HG03095 (cell line): Measurements from ENCODE around the gene GALR1.
A peak's percentile ranks its signal among the peaks of the same experiment; 100 is the strongest.
"Not testable (repeated sequence)": the region's sequence is repeated elsewhere in the genome, so short reads cannot be mapped to it uniquely, and the experiment has no call there.

Experiments used
- ATAC-seq: cut with Tn5 transposase; IDR thresholded peaks from one replicate; pipeline ENCODE4 v1.9.1; 2021; ENCODE audit warnings: moderate library complexity; ENCODE audit not compliant: unreplicated experiment

The GALR1 gene, protein sequence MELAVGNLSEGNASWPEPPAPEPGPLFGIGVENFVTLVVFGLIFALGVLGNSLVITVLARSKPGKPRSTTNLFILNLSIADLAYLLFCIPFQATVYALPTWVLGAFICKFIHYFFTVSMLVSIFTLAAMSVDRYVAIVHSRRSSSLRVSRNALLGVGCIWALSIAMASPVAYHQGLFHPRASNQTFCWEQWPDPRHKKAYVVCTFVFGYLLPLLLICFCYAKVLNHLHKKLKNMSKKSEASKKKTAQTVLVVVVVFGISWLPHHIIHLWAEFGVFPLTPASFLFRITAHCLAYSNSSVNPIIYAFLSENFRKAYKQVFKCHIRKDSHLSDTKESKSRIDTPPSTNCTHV

DNA sequence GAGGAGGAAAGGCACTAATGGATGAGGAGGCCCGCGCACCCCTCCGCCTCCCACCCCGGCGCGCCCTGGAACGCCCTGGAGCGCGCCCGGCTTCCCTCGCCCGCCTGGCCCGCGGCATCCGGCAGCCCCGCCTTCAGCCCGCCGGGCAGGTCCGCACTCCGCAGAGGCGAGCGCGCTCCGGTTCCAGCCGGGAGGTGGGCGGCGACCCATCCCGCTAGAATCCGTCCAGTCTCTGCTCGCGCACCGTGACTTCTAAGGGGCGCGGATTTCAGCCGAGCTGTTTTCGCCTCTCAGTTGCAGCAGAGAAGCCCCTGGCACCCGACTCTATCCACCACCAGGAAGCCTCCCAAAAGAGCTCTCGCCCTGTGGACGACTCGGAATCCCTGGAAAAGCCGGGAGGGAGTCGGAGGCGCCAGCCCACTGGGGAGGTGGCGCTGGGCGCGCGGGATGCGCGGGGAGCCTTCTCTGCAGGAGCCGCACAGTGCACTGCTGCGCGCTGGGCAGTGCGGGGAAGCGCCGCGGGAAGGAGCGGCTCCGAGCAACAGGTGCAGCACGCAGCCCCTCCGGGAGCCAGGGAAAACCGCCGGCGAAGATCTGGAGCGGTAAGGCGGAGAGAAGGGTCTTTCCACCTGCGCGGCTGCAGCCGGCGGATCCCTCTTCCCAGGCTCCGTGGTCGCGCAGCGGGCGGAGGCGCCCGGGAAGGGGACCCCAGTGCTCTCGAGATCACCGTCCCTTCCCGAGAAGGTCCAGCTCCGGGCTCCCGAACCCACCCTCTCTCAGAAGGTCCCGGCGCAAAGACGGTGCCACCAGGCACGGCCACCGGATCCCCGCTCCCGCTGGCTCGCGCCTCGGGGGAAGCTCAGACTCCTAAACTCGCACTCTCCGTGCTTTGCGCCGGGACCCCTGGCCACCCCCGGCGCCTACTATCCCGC is at the start of gene GALR1:
Gene GALR1 (plus strand): TSS at position 280 of the 932 bp plus-strand sequence. CDS start 701 bp downstream, outside the sequence.
- no peak for ATAC-seq

DNA sequence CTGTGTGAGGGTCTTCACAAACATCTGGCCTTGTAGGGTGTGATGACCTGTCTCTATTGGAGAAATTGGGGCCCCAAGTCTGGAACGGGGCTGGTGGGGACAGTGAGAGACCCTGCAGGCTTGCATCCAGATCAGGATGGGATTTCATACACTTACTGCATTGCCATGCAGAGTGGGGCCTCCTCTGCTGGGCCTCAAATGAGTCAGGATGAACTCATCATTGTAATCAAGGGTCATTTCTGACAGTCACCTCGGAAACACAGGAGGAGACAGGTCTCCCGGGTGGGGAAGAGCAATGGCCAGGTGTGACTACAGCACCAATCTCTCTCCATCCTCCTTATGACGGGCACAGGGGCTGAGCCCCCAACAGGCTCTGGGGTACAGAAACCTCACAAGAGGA is 48.1 kb upstream of the GALR1 start:
- ATAC-seq = no peak

DNA sequence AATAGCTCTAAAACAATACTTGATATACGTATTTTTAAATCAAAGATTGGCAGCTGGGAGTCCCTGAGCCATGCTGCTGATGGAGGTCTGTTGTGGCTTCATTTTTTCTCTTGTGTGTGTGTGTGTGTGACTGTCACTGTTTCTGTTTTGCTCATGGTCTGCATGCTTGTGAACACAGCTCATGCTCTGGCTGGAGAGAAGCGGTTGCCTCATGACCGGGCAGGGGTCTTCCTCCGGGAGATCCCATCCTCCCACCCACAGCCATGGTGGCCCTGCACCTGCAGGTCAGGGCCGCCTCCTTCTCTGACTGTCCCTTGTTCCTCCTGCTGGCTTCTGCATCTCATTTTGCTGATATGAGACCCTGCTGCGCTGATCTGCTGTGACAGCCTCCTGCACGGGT is 47.3 kb upstream of the GALR1 start:
- no peak for ATAC-seq

DNA sequence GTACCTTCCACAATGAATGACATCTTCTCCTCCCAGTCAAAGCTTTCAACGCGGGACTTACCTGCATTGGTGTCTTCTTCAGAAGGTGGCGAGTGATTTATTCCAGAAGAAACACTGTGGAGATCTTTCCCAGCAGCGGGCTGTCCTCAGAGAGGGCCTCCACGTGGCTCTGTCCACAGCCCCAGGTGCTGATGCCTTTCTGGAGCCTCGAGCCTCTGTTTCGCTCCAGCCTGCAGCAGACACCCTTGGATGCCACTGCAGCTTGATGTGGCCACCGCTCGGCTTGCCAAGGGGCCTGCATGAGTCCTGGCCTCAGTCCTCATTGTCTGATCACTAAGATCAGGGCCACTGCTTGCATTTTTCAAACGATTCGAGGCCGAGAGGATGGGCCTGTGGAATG is 46.6 kb upstream of the GALR1 start:
- no peak for ATAC-seq

DNA sequence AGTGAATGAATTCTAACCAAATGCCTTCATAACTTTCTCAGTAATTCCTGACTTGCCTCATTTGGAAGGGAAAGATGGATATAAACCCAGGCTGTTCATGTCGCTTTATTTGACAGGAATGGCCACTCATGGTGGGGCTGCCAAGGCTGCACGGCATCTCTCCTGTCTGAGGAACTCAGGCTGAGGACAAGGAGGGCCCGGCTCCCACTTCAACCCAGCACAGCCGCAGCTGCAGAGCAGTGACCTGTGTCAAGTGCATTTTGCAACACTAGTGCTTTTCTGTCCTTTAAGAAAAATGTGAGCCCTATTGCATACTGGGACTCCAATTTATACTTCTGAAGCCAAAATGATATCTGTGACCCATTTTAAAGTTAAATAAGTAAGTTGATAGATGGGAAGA is 45.8 kb upstream of the GALR1 start:
- ATAC-seq = no peak

DNA sequence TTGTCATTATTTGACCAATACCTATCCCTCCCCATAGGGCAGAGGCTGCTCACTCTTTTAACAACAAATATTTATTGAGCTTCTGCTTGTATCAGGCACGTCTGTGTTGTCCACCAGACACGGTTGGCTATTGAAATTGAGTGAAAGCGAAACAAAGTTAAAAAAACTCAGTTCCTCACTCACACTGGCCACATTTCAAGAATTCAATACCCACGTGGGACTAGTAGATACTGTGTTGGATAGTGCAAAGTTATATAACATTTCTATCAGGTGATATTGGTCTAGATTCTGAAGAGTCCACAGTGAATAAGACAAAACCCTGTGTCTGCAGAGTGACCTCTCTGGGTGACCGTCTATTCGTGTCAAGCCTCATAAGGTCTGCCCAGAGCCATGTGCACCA is 43.9 kb upstream of the GALR1 start:
- no peak for ATAC-seq

DNA sequence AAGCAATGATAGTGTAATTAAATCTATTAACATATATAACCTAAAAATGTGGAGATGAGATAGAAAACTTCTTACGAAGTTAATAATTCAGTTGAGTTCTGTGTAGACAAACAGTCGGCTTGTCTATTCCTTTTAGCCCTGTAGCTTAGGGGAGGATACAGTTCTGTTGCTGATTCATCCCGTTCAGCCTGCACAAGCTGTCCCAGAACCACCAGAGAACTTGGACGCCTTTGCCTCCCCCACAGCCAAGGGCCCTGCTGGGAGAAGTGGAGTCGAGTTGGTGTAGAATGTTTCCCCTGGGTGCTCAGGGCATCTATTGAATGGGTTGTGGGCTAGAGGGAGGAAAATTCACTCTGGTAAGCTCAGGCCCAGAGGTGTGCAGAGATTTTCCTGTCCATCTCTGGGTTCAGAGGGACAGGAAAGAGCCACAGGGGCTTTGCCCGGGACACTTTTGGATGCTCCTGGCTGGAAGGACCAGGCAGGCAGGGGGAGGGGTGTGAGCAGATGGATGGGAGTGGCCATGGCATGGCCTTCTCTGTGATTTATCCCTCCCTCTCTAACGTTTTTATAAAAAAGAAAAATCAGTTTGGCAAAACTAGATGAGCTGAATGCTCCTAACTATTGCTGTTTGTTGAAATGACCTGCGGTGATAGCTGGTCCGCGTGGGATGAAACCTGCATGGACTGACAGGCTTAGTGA is 42.8 kb upstream of the GALR1 start:
- ATAC-seq = no peak

DNA sequence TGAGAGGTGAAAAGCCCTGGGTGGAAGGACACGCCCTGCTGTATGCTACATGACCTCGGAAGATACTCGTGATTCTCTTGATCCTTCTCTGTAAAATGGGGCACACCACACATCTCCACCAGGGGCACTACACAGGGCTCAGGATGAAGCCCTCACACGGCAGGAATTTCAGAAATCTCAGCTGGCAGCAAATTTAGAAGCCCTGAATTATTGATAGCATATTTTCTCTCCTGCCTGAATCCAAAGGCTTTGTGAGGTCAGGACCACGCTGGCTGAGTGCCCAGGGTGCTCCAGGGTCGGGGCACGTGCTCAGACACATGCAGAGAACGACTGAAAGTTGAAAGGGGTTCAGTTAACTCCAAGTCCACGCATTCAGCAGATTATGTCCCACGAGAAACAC is 42.1 kb upstream of the GALR1 start:
- no peak for ATAC-seq

DNA sequence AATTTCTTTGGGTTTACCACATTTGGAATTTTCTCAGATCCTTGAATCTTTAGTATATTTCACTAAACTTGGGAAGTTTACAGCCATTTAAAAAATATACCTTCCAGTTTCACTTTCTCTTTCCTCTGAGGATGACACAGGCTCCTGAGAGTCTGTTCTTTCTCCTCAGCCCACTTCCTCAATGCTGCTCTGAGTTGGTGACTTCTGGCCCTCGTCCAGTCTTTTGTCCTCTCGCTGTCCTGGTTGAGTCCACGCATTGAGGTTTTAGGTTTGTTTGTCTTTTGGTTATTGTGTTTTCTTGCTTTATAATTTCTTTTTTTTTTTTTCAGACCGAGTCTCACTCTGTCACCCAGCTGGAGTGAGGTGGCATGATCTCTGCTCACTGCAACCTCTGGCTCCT is 40.7 kb upstream of the GALR1 start:
- ATAC-seq = peak; percentile 86

DNA sequence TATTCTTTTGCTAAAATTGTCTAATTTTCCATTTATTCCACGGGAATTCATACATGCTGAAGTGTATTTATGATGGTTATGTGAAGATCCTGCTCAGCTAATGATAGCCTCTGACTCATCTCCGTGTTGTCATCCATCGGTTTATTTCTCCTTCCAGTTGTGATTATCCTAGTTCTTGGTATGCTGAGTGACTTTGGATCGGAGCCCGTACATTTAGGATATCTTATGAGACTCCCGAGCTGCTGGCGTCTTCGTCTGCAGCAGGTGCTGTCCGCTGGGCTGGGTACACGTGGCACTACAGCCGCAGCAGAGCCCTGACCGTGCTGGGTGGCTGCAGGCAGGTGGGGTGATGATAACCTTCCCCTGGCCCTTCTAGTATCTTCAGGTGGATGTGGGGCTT is 40.1 kb upstream of the GALR1 start:
- ATAC-seq = no peak

DNA sequence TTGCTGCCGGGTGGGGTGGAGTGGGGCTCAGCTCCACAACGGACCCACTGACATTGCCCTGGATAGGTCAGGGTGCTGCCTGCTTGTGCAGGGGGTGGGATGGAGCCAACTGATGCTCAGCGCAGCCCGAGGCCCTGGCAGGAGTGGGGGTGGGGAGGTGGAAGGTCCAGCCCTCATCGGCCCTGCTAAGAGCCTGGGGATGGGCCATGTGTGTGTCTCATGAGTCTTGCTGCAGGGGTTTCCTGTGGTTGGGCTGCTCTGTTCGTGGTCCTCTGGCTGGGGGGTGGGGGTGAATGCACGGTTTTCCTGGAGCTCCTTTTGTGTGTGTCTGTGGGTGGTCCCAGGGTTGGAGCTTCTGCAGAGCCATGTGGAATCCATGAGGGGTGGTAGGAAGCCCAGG is 39.4 kb upstream of the GALR1 start:
- no peak for ATAC-seq

DNA sequence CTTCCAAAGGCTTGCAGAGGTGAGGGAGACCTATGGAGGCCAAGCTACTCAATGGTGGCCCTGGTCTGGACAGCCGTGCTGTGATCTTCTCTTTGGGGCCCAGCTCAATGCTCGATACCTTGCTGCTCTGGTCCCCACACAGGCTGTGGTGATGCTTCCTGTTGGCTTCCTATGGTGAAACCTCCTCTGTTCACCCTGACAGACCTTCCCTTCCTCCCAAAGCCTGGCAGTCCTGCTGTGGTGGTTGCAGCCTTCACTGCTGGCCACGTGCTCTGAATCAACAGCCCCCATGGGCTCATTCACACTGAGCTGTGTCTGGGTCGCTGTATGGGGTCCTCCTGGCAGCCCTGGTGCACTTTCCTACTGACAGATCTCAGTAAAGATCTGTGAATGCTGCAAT is 31.0 kb upstream of the GALR1 start:
- no peak for ATAC-seq

DNA sequence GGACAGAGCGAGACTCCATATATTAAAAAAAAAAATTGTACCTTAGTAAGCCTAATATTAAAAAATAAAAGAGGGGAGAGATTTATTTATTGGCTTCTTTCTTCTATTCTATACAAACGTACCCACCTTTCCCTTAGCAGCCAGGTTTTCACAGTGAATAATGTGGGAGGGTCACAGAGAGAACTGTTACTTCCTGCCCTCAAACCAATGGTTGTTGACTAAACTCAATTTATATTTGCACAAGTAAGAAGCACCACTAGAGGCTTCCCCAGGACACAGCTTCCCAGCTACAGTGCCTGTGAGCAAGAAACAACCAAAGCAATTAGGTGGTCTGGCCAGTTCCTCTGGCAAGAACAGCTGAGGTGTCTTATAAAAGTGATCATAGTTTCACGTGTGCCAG is 28.9 kb upstream of the GALR1 start:
- ATAC-seq = no peak

DNA sequence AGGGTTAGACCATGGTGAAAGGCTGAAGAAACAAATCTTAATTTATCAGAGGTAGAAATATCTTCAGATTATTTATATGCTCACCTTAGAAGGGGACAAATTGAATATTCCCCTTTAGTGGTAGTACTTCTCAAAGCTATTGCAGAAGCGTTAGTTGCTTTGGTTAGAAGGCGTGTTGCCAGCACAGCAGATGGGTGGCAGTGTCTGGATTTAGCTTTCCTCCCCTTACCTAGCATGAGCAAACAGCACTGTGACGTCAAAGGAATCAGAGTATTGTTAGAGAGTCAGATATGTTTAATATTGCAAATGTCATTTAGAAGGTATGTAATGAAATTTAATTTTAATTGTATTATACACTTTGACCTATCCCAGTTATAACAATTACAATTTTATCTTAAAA is 27.2 kb upstream of the GALR1 start:
- ATAC-seq = no peak

DNA sequence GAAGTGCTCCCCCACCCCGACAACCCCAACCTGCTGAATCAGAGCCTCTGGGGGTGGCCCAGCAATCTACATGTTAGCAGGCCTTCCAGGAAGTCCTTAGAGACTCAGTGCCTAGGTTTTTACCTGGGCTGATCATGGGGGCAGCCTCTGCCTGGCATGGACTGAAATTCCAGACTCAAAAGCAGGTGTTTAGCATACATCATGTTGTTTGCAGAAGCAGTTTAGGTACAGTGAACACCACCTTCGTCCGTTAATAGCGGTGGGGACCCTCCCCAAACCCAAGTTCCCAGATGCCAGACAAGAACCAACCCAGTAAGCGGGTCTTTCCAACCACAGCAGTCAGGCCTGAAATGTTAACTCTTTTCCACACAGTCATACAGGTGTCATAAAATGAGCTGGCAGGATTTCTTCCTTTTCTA is 26.4 kb upstream of the GALR1 start:
- no peak for ATAC-seq

DNA sequence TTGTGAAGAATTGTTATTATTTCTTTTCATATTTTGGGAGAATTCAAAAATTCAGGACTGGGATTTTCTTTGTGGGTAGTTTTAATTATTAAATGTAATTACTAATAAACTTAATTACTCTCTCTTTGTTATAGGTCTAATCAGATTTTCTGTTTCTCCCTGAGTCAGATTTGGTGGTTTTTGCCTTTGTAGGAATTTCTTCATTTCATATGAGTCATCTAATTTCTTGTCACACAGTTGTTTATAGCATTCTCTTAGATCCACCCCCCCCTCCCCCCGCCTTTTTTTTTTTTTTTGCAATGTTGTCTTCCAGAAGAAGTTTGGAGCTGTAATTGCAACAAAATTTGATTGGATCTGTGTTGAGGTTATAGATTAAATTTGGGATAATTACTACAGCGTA is 26.0 kb upstream of the GALR1 start:
- no peak for ATAC-seq

DNA sequence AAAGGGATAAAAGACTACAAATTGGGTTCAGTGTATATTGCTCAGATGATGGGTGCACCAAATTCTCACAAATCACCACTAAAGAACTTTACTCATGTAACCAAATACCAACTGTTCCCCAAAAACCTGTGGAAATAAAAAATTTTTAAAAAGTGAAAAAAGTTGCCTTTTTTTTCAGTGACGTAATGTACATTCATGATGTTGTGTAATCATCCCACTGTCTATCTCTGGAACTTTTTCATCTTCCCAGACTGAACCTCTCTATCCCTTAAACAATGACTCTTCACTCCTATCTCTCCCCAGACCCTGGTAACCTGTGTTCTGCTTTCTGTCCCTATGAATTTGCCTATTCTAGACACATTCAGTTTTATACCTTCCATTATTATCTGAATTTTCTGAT is 19.0 kb upstream of the GALR1 start:
- ATAC-seq = no peak

DNA sequence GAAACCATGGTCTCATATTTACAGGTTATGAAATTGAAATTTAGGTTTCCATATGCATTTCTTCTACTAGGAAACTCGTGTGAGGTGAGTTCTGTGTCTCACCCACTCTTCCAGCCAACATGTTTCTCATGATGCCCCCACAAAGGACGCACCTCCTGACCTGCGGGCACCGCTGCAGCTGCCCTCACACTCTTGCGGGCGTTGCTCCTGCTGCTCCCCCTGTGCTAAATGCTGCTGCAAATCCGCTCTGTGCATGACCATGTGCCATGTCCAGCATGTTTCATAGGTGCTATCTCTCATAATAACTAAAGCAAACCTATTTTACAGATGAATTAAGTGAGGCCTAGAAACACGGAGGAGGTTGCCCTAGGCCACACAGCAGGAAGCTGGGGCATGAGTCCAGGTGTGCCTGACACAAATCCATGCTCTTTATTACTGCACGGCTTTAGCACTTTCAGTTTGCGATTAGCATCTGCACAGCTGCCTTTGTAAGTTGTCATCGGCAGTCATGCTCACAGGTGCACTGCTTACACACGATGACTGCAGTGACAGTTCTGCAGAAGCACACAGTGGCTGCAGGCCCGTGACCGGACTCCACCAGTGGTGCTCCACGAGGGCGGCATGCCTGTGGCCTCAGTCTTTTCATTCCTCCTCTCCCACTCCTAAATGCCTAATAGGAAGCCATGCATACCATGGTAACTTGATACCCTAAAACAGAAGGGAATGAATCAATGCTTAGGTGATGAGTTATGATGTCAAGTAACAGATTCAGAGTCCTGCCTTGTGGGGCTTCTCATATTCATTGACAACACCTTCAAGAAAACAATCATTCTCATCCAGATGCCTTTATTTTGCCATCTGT is 14.9 kb upstream of the GALR1 start:
- ATAC-seq = no peak

DNA sequence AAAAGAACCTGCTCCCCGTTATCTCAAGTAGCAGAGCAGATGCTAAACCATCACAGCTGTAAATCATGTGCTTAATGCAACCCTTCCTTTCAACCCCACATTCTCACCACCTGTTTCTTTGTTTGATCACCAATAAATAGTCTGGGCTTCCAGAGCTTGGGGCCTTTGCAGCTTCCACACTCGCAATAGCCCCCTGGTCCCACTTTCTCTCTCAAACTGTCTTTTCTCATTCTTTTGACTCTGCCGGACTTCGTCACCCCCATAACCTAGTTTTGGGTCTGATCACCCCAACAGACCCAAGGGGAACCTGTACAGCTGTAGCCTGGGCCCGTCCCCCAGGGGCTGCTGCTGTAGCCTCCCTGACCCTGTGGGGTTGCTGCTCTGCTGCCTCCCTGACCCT is 10.4 kb upstream of the GALR1 start:
- not testable (repeated sequence) for ATAC-seq

DNA sequence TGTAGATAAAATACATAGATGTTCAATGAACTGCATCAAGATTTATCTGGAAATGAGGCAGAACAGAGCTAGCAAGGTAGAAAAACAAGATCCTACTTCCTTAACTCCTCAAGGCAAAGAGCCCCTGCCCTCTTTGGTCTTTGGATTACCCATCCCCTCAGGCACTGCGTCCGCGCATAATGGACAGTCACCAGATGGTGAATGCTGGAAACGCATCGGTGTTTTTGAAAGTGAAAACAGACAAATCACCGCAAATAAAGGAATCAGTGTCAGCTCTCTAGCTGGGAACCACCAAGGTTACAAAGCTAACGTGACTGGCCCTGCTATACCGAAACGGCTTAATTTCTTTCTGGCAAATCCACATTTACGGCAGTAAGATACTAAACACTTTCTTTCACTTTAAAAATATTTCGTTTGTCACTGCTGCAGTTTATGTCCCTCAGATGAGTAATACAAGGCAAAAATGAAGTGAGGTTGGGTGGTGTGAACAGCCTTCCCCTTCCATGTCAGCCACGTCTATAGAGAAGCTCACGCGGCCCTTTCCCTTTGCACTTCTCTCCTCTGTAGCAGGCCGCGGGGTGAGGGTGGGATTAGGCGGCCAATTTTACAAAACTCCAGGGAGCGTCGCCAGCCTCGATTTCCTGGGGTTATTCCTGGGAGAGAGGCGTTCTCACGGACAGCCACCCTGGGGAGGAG is 627 bp upstream of the GALR1 start:
- no peak for ATAC-seq
